ENCODE data around the gene INHBC. TPM values are rescaled to one million over a fixed set of nuclear protein-coding genes. Genes with fewer than 3 reads are reported as not detected.

Gene INHBC
- 0.74 TPM in 1 of 2 replicates, not detected in the other for total RNA-seq

GRCh38 chr12:57434517-57435223, at the start of gene INHBC:
Gene INHBC, plus strand, starts transcription at chr12:57434784. Its CDS starts 103 bp downstream, at chr12:57434887.

GRCh38 chr12:57430931-57431566, 3.5 kb upstream of the INHBC start, which contains the start of gene R3HDM2:
Gene R3HDM2, minus strand, starts transcription at chr12:57431043. Its CDS starts 120,615 bp downstream, at chr12:57310428.

GRCh38 chr12:57454566-57455373, 20.2 kb downstream of the INHBC start, which contains the start of gene INHBE:
Gene INHBE, plus strand, starts transcription at chr12:57455307. Its CDS starts 230 bp downstream, at chr12:57455537.

GRCh38 chr12:57459750-57460467, 25.3 kb downstream of the INHBC start, which contains the start of gene GLI1:
Gene GLI1, plus strand, starts transcription at chr12:57459785. Its CDS starts 3,907 bp downstream, at chr12:57463692.

GRCh38 chr12:57479376-57480115, 45.0 kb downstream of the INHBC start, which contains the start of gene ARHGAP9:
Gene ARHGAP9, minus strand, starts transcription at chr12:57479866. Its CDS starts 460 bp downstream, at chr12:57479406.

GRCh38 chr12:57487597-57488401, 53.2 kb downstream of the INHBC start, which contains the start of gene MARS1:
Gene MARS1, plus strand, starts transcription at chr12:57488068. Its CDS starts 23 bp downstream, at chr12:57488091.

Other genes with a start within 250 kb of the INHBC start
- gene NXPH4, start 218.0 kb upstream of the INHBC start, total RNA-seq: 6.2 and 9.3 TPM in 2 replicates
- gene SHMT2, start 205.1 kb upstream of the INHBC start, total RNA-seq: 151 and 181 TPM in 2 replicates
- 0.35 and 1.1 TPM in 2 replicates for gene STAC3, start 183.6 kb upstream of the INHBC start, total RNA-seq
- gene R3HDM2, start 3.7 kb upstream of the INHBC start, total RNA-seq: 12.1 and 19.6 TPM in 2 replicates
- 0.21 TPM in 1 of 2 replicates, not detected in the other for gene INHBE, start 20.5 kb downstream of the INHBC start, total RNA-seq
- 0.05 and 0.21 TPM in 2 replicates for gene GLI1, start 25.0 kb downstream of the INHBC start, total RNA-seq
- gene ARHGAP9, start 45.1 kb downstream of the INHBC start, total RNA-seq: not detected in 2 replicates
- gene MARS1, start 53.3 kb downstream of the INHBC start, total RNA-seq: 82.6 and 95.9 TPM in 2 replicates
- gene DDIT3, start 85.7 kb downstream of the INHBC start, total RNA-seq: 8.3 and 13.8 TPM in 2 replicates
- gene MBD6, start 88.0 kb downstream of the INHBC start, total RNA-seq: 3.6 and 8.0 TPM in 2 replicates
- gene DCTN2, start 112.4 kb downstream of the INHBC start, total RNA-seq: 144 and 154 TPM in 2 replicates
- 0.14 and 0.21 TPM in 2 replicates for gene KIF5A, start 115.3 kb downstream of the INHBC start, total RNA-seq
- gene PIP4K2C, start 156.4 kb downstream of the INHBC start, total RNA-seq: 31.2 and 41.4 TPM in 2 replicates
- gene DTX3, start 170.0 kb downstream of the INHBC start, total RNA-seq: 3.5 and 3.6 TPM in 2 replicates
- gene ARHGEF25, start 176.7 kb downstream of the INHBC start, total RNA-seq: 0.19 and 0.99 TPM in 2 replicates
- gene B4GALNT1, start 198.4 kb downstream of the INHBC start, total RNA-seq: 0.71 and 1.1 TPM in 2 replicates